GM12874 (cell line): ENCODE measurements around the gene MAP3K5.

Experiments used
- CTCF ChIP-seq: IDR thresholded peaks from 2 replicates; pipeline ENCODE4 v1.5.1; 2011; ENCODE audit warnings: low read depth, mild to moderate bottlenecking, control low read depth, low read length, moderate library complexity; ENCODE audit not compliant: insufficient read depth

The MAP3K5 gene

DNA sequence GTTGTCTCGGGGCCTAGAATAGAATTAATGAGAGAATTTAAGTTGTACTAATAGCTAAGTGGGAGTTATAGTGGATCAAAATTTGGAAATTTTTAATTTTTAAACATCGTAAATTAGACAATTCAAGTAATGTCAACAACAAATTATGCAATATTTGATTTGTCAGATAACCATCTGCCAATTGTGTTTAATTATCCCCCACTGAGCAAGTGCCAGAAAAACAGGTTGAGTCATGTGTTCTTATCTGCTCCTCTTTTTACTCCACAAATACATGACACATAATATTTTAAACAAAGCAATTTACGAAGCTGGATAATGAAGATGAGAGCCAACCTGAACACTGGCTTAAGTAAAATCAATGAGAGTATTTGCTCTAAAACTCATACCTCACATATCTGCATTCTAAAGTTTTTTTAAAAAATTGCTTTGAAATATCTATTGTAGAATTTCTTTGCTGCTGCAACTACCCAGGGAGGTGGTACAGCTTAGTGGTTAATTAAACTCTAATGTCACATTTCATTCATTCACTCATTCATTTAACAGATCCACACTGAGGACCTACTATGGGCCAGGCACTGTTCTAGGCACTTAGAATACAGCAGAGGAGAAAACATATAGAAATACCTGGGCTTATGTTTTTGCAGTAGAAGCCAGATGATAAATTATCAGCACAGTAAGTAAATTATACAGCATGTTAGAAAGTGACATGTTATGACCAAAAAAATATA is 184.9 kb downstream of the MAP3K5 start:
- TF ChIP-seq CTCF = no peak

GRCh38 chr6:136604928-136605510 is 187.3 kb downstream of the MAP3K5 start:
- TF ChIP-seq CTCF = no peak

DNA sequence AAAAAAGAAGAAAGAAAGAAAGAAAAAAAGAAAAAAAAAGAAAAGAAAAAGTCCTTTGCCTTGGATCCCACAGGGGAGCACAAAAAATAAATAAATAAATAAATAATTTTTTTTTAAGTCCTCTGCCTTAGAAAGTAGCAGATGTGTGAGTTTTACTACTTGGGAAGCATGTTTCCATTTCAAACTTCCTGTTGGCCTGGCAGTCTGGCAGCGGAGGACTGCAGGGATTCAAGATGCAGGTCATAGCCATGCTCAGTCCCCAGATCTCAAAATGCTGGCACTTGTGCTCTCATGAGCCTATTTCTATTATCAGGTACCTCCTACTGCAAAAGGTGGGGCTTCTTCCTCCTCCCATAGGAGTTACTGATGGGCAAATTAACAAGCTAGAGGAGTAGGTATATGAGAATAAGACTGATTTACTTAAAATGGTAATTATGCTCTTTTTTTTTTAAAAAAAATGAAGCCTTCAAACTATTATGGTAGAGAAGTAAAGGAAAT is 187.9 kb downstream of the MAP3K5 start:
- no peak for TF ChIP-seq CTCF

- TF ChIP-seq CTCF = no peak
Measured at GRCh38 chr6:136600818-136601217, 191.5 kb downstream of the MAP3K5 start.

DNA sequence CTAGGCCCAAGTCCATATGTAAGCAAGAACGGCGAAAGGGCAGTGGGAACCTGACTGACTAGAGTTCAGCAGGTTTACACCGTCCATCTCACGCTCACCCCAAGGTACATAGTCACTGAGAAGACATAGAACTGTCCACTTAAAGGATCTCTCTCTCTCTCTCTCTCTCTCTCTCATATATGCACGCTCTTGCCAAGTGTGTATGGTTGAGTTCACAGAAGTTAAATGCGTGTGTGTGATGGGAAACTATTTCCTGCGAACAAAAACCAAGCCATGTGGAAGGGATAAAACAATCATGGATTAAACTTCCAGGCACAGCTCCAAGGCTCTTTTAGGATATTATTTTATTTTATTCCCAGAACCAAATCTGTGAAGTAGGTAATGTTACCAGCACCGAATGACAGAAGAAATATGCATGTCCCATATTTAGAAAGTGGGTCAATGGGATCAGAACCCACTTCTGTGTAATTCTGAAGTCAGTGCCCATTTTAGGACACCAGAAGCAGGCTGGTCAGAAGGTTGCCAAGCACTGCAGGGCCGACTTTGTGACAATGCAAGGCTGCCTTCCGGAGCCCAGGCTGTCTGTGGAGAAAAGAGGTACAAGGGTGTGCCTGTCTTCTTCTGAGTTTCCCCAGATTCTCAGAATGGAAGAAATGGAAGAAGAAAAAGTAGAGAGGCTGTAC is 192.8 kb downstream of the MAP3K5 start:
- no peak for TF ChIP-seq CTCF

GRCh38 chr6:136598048-136598447 is 194.2 kb downstream of the MAP3K5 start:
- TF ChIP-seq CTCF = no peak

DNA sequence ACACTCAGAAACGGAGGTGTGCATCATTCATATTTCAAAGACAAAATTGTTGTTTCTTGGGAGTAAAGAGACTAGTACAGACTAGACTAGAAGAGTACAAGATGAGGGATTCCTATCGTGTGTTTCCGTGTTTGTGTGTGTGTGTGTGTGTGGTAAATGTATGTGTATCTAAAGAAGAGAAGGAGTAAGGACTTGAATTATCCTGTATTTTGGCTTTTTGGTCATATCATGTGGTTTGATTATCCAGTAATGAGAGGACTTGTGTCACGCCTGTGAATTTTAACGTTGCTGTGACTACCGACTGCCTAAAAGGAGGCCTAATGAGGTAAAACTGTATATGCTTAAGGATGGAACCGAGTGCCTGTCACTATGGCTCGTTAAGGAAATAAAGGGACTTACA is 197.6 kb downstream of the MAP3K5 start:
- TF ChIP-seq CTCF = no peak
